NCI-H510A (cell line): ENCODE measurements around the gene CRX.
"Not testable (repeated sequence)": the region's sequence is repeated elsewhere in the genome, so short reads cannot be mapped to it uniquely, and the experiment has no call there.

Experiments used
- DNase-seq: peaks from one replicate; lab custom pipeline; 2025; lab: John Stamatoyannopoulos, UW

CRX gene

GRCh38 chr19:47803671-47804070 is 18.1 kb upstream of the CRX start:
- not testable (repeated sequence) for DNase-seq

- DNase-seq, result not testable (repeated sequence)
Observed at GRCh38 chr19:47804451-47804850, 17.3 kb upstream of the CRX start, which contains the start of gene TPRX1. Gene TPRX1, minus strand, starts transcription at chr19:47804551. Its CDS starts 12 bp downstream, at chr19:47804539.

GRCh38 chr19:47805313-47805712 is 16.4 kb upstream of the CRX start:
- DNase-seq, result no peak

GRCh38 chr19:47806435-47806834 is 15.3 kb upstream of the CRX start:
- DNase-seq, result no peak

GRCh38 chr19:47813304-47813994 is 8.3 kb upstream of the CRX start:
- no peak for DNase-seq

- no peak for DNase-seq
Observed at GRCh38 chr19:47813995-47814328, 7.8 kb upstream of the CRX start.

GRCh38 chr19:47816270-47816669 is 5.5 kb upstream of the CRX start:
- not testable (repeated sequence) for DNase-seq

GRCh38 chr19:47818221-47818620 is 3.5 kb upstream of the CRX start:
- DNase-seq, result not testable (repeated sequence)

GRCh38 chr19:47819858-47820257 is 1.9 kb upstream of the CRX start:
- no peak for DNase-seq

- DNase-seq, result no peak
Observed at GRCh38 chr19:47820410-47820809, 1.3 kb upstream of the CRX start.

GRCh38 chr19:47824396-47824795 is 2.7 kb downstream of the CRX start:
- DNase-seq, result no peak

- DNase-seq, result no peak
Observed at GRCh38 chr19:47826800-47827199, 5.1 kb downstream of the CRX start.

- no peak for DNase-seq
Observed at GRCh38 chr19:47832723-47833122, 11.0 kb downstream of the CRX start.

- no peak for DNase-seq
Observed at GRCh38 chr19:47836038-47836437, 14.3 kb downstream of the CRX start.

GRCh38 chr19:47839411-47839810 is 17.7 kb downstream of the CRX start:
- no peak for DNase-seq

GRCh38 chr19:47839913-47840312 is 18.2 kb downstream of the CRX start:
- no peak for DNase-seq

- DNase-seq, result no peak
Observed at GRCh38 chr19:47842941-47843340, 21.2 kb downstream of the CRX start.

- DNase-seq, result no peak
Observed at GRCh38 chr19:47848425-47848822, 26.7 kb downstream of the CRX start.

- no peak for DNase-seq
Observed at GRCh38 chr19:47848823-47849473, 27.2 kb downstream of the CRX start.

- DNase-seq, result no peak
Observed at GRCh38 chr19:47853003-47853402, 31.3 kb downstream of the CRX start.

- DNase-seq, result no peak
Observed at GRCh38 chr19:47854459-47854858, 32.7 kb downstream of the CRX start.

- DNase-seq, result not testable (repeated sequence)
Observed at GRCh38 chr19:47858231-47858630, 36.5 kb downstream of the CRX start.

GRCh38 chr19:47858646-47859285 is 37.0 kb downstream of the CRX start, which contains the start of gene TPRX2:
Gene TPRX2, plus strand, starts transcription at chr19:47859235. Its CDS starts 12 bp downstream, at chr19:47859247.
- DNase-seq, result not testable (repeated sequence)
